H1 (cell line): Measurements from ENCODE around the gene SYT15. TPM values are rescaled to one million over a fixed set of nuclear protein-coding genes. Genes with fewer than 3 reads are reported as not detected.
"Not testable (repeated sequence)": the region's sequence is repeated elsewhere in the genome, so short reads cannot be mapped to it uniquely, and the experiment has no call there.

Experiments used
- CTCF ChIA-PET: fragments of 300-600 bp; sonication (Branson Sonifier 250); formaldehyde crosslinking; loops from one replicate; lab custom pipeline; 2021; ENCODE audit not compliant: partially characterized antibody; lab: Charles Lee
- POLR2A ChIA-PET: fragments of 300-600 bp; sonication (Branson Sonifier 250); formaldehyde crosslinking; loops from one replicate; lab custom pipeline; 2021; ENCODE audit warnings: inconsistent platforms; ENCODE audit not compliant: partially characterized antibody; lab: Charles Lee
- DNase-seq, 2 experiments: peaks; one replicate each; pipeline versions ENCODE4 v3.0.0 to v3.0.0-alpha.2; 2010 to 2022; ENCODE audit warnings: low spot score in 2 of 2, low read depth in 1 of 2, mixed read lengths in 1 of 2
- FAIRE-seq: peaks from 2 replicates; lab custom pipeline; 2011; peaks lifted over from hg19 to GRCh38; lab: Jason Lieb, UNC
- H2AFZ ChIP-seq: 2 replicates; pipeline ENCODE4 v1.8.1; 2012; ENCODE audit warnings: low read length, inconsistent platforms
- H2AK5ac ChIP-seq: 2 replicates; pipeline ENCODE4 v1.6.1; 2013; ENCODE audit warnings: low read depth, low read length
- H2BK120ac ChIP-seq: replicated peaks from 2 replicates; pipeline ENCODE3; 2013; ENCODE audit warnings: low read depth, low read length, inconsistent platforms
- H2BK12ac ChIP-seq: 2 replicates; pipeline ENCODE4 v1.6.1; 2013; ENCODE audit warnings: low read depth, low read length
- H2BK15ac ChIP-seq: 2 replicates; pipeline ENCODE4 v1.6.1; 2013; ENCODE audit warnings: low read length
- H2BK20ac ChIP-seq: 2 replicates; pipeline ENCODE4 v1.6.1; 2013; ENCODE audit warnings: low read length
- H2BK5ac ChIP-seq: 2 replicates; pipeline ENCODE4 v1.6.1; 2013; ENCODE audit warnings: low read depth, low read length
- H3K14ac ChIP-seq: 2 replicates; pipeline ENCODE4 v1.6.1; 2013; ENCODE audit warnings: inconsistent platforms; ENCODE audit not compliant: insufficient read length
- H3K18ac ChIP-seq: 2 replicates; pipeline ENCODE4 v1.6.1; 2013; ENCODE audit warnings: low read length; ENCODE audit errors: extremely low read depth
- H3K23ac ChIP-seq: 2 replicates; pipeline ENCODE4 v1.6.1; 2013; ENCODE audit warnings: inconsistent platforms; ENCODE audit not compliant: insufficient read length
- H3K23me2 ChIP-seq: 2 replicates; pipeline ENCODE4 v1.6.1; 2013; ENCODE audit warnings: low read depth, low read length
- H3K27ac ChIP-seq: 2 replicates; pipeline ENCODE4 v1.6.1; 2011; ENCODE audit warnings: low read depth, low read length, inconsistent platforms
- H3K27me3 ChIP-seq, 4 experiments: replicated peaks in 1 of 4; 1 replicate in 1 of 4; 2 replicates in 3 of 4; pipeline versions ENCODE4 v1.6.1 to v1.8.1; 2011 to 2013; ENCODE audit warnings: low read length in 3 of 4, mild to moderate bottlenecking in 3 of 4, inconsistent platforms in 2 of 4, mixed read lengths in 2 of 4, moderate library complexity in 1 of 4; ENCODE audit not compliant: control insufficient read depth in 3 of 4, insufficient read depth in 3 of 4; ENCODE audit errors: extremely low read depth in 1 of 4
- H3K36me3 ChIP-seq, 4 experiments: 2 replicates each; pipeline versions ENCODE4 v1.6.1 to v1.8.1; 2011 to 2013; ENCODE audit warnings: mild to moderate bottlenecking in 4 of 4, low read length in 3 of 4, moderate library complexity in 2 of 4, control low read depth in 1 of 4, inconsistent platforms in 1 of 4; ENCODE audit not compliant: insufficient read depth in 4 of 4, control insufficient read depth in 2 of 4
- H3K4ac ChIP-seq: replicated peaks from 2 replicates; pipeline ENCODE3; 2013; ENCODE audit warnings: low read length, low read depth, mixed read lengths, inconsistent platforms; ENCODE audit not compliant: insufficient read length
- H3K4me1 ChIP-seq, 4 experiments: replicated peaks in 1 of 4; 1 replicate in 1 of 4; 2 replicates in 3 of 4; pipeline versions ENCODE4 v1.6.1 to v1.8.1; 2011 to 2013; ENCODE audit warnings: low read length in 3 of 4, inconsistent platforms in 2 of 4, mixed read lengths in 1 of 4; ENCODE audit not compliant: insufficient read depth in 4 of 4, control insufficient read depth in 3 of 4
- H3K4me2 ChIP-seq, 2 experiments: 2 replicates each; pipeline versions ENCODE4 v1.6.1 to v1.8.1; 2011 to 2013; ENCODE audit warnings: low read depth in 2 of 2, low read length in 2 of 2, control low read depth in 1 of 2, inconsistent platforms in 1 of 2, mild to moderate bottlenecking in 1 of 2; ENCODE audit not compliant: insufficient read depth in 1 of 2
- H3K4me3 ChIP-seq, 4 experiments: fragments of 200-600, 300-600 bp in 1 of 4; sonication (generic), shearing (Covaris generic), sonication (Bioruptor Twin) in 1 of 4; 2 replicates each; pipeline versions ENCODE4 v1.5.1 to v1.8.1; 2011 to 2016; ENCODE audit warnings: low read length in 4 of 4, low read depth in 3 of 4, control low read depth in 2 of 4, inconsistent platforms in 2 of 4, mild to moderate bottlenecking in 2 of 4, mixed read lengths in 1 of 4, moderate library complexity in 1 of 4; ENCODE audit not compliant: insufficient read depth in 2 of 4; ENCODE audit errors: extremely low read depth in 1 of 4
- H3K56ac ChIP-seq: replicated peaks from 2 replicates; pipeline ENCODE3; 2013; ENCODE audit warnings: low read depth, mild to moderate bottlenecking, mixed read lengths, low read length, inconsistent platforms; ENCODE audit not compliant: insufficient read length
- H3K79me1 ChIP-seq: 2 replicates; pipeline ENCODE4 v1.6.1; 2013; ENCODE audit warnings: low read depth, low read length, control low read depth
- H3K79me2 ChIP-seq, 2 experiments: 2 replicates each; pipeline versions ENCODE4 v1.6.1 to v1.8.1; 2012 to 2013; ENCODE audit warnings: low read length in 2 of 2, mild to moderate bottlenecking in 2 of 2, inconsistent platforms in 1 of 2; ENCODE audit not compliant: insufficient read depth in 2 of 2, control insufficient read depth in 1 of 2
- H3K9ac ChIP-seq, 4 experiments: replicated peaks in 1 of 4; 1 replicate in 1 of 4; 2 replicates in 3 of 4; pipeline versions ENCODE4 v1.6.1 to v1.8.1; 2011 to 2013; ENCODE audit warnings: low read depth in 3 of 4, low read length in 3 of 4, control low read depth in 2 of 4, mild to moderate bottlenecking in 2 of 4, moderate library complexity in 2 of 4, inconsistent platforms in 1 of 4; ENCODE audit errors: extremely low read depth in 1 of 4
- H3K9me3 ChIP-seq, 2 experiments: 2 replicates each; pipeline versions ENCODE4 v1.6.1 to v1.8.1; 2012 to 2013; ENCODE audit warnings: mild to moderate bottlenecking in 2 of 2, moderate library complexity in 2 of 2, control low read depth in 1 of 2, inconsistent platforms in 1 of 2, low read depth in 1 of 2, low read length in 1 of 2, mixed read lengths in 1 of 2; ENCODE audit not compliant: insufficient read depth in 2 of 2
- H4K20me1 ChIP-seq, 2 experiments: replicated peaks in 1 of 2; 2 replicates each; pipeline versions ENCODE3 to v1.8.1; 2011 to 2013; ENCODE audit warnings: inconsistent platforms in 2 of 2, low read length in 2 of 2, mild to moderate bottlenecking in 1 of 2; ENCODE audit not compliant: insufficient read depth in 2 of 2, control insufficient read depth in 1 of 2
- H4K5ac ChIP-seq: 2 replicates; pipeline ENCODE4 v1.6.1; 2013; ENCODE audit warnings: low read length, low read depth, mixed read lengths, inconsistent platforms; ENCODE audit not compliant: insufficient read length
- H4K8ac ChIP-seq: 2 replicates; pipeline ENCODE4 v1.8.0; 2013; ENCODE audit warnings: mild to moderate bottlenecking, moderate library complexity, low read length, inconsistent platforms; ENCODE audit not compliant: insufficient read depth; ENCODE audit errors: extremely low read depth
- H4K91ac ChIP-seq: replicated peaks from 2 replicates; pipeline ENCODE3; 2013; ENCODE audit warnings: low read length, mixed read lengths, inconsistent platforms; ENCODE audit not compliant: insufficient read length
- WGBS, 2 experiments: shearing (Covaris generic) in 1 of 2; methylation state at CpG; one replicate each; pipeline versions ENCODE4 v1.1.6 to v1.1.7; 2013 to 2015; ENCODE audit warnings: low lambda C conversion rate in 2 of 2, mixed read lengths in 2 of 2, inconsistent platforms in 1 of 2, low coverage in 1 of 2, missing lambda C conversion rate in 1 of 2; ENCODE audit not compliant: insufficient replicate concordance in 2 of 2, insufficient coverage in 1 of 2, insufficient read length in 1 of 2; ENCODE audit errors: extremely low coverage in 1 of 2, missing lambda C conversion rate in 1 of 2; 5-methylcytosine and 5-hydroxymethylcytosine counted together
- polyA plus RNA-seq, 7 experiments: library from polyadenylated mRNA; depleted of rRNA in 3 of 7; stranded (reverse) in 5 of 7; unstranded in 2 of 7; fragments of >200 nt in 5 of 7; fragments of 200-250 nt in 2 of 7; gene quantifications; 1 replicate in 5 of 7; 2 replicates in 1 of 7; 4 replicates in 1 of 7; pipeline versions ENCODE4 v1.2.1 to v1.2.3, GENCODE V29; 2011 to 2013; ENCODE audit warnings: missing spikeins in 2 of 7, mixed read lengths in 2 of 7
- total RNA-seq: library from RNA; stranded (reverse); fragmentation: NEBNext Ultra II Directional; extraction: Animal tissue kit (Norgen Biotek cat#: 25700); gene quantifications from 2 replicates; pipeline ENCODE4 v1.2.1, GENCODE V29; 2021

Gene SYT15
- total and polyA plus RNA-seq, 2 of the 8 experiments (the other 6 are each of a cell fraction or from before 2014, with no cell fraction given): 0.39 to 0.61 TPM

DNA sequence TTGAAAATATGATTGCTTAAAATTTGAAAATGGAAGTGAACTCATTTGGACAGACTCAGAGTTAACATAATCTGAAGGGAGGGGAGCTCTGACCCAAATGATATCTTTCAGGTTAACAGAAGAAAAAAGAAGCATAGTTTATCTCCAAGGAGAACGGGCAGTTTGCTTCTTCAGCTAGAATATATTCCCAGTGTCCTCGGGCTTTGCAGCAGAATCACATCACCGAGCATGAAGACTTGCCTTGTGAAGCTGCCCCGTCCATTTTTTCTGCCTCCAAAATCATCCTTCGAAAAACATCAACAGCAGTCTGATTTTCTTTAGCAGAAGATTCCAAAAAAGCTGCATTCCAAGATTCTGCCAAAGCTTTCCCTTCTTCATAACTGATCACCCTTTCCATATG lies 55.8 kb downstream of the SYT15 start:
- H4K8ac ChIP-seq, H3K23ac ChIP-seq, H2BK5ac ChIP-seq, POLR2A ChIA-PET, H3K9ac ChIP-seq, H4K91ac ChIP-seq, FAIRE-seq, H3K4ac ChIP-seq, H2BK20ac ChIP-seq, DNase-seq, H3K79me1 ChIP-seq, H3K18ac ChIP-seq, H2BK120ac ChIP-seq, H3K4me1 ChIP-seq, H3K27ac ChIP-seq, H3K4me3 ChIP-seq, H3K9me3 ChIP-seq, H2BK12ac ChIP-seq, H3K23me2 ChIP-seq, CTCF ChIA-PET, H2BK15ac ChIP-seq, H3K79me2 ChIP-seq, H3K56ac ChIP-seq, H4K5ac ChIP-seq, H2AK5ac ChIP-seq, H4K20me1 ChIP-seq, H3K14ac ChIP-seq, H3K36me3 ChIP-seq, H2AFZ ChIP-seq, H3K4me2 ChIP-seq, H3K27me3 ChIP-seq: not testable (repeated sequence)
- 75% methylated on average over 4 of the region's 5 CpGs; no CpG with 5 or more reads in 1 of the 2 experiments for WGBS, 2 experiments

DNA sequence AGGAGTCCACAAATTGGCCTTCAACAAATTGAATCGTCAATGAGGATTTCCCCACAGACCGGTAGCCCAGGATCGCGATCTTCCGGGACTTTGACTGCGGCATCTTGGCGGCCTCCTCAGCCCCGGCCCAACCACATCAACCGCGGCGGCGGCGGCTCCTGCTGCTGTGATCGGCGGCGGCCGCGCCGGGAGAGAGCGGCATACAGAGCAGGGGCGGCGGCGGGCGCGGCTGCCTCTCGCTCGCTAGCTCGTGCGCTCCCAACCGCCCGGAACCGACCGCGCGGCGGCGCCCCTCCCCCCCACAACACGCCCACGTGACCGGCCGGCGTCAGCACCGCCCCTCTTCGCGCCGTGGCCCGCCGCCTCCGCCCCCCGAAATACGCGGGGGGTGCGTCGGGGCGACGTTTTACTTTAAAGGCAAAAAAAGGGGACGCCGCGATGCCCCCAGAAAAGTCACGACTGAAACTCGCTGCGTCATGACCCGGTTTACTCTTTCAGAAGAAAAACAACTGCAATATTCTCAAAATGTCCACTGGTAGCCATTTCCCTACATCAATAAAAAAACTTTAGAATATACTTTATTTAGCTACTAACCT lies 56.5 kb downstream of the SYT15 start:
- peak overlapping the region in 2 of 4 experiments; percentile 22 to 39; a peak in 2 of 8 replicates for H3K4me3 ChIP-seq
- H3K4ac ChIP-seq, H2BK5ac ChIP-seq, H3K56ac ChIP-seq, H4K91ac ChIP-seq, H2BK12ac ChIP-seq, H2BK120ac ChIP-seq, CTCF ChIA-PET, H4K8ac ChIP-seq, DNase-seq, H4K5ac ChIP-seq, H3K4me1 ChIP-seq, H3K9me3 ChIP-seq, FAIRE-seq, H3K23me2 ChIP-seq, H3K27ac ChIP-seq, H3K4me2 ChIP-seq, H2BK20ac ChIP-seq, H3K36me3 ChIP-seq, H3K14ac ChIP-seq, POLR2A ChIA-PET, H4K20me1 ChIP-seq, H3K9ac ChIP-seq, H3K79me2 ChIP-seq, H2BK15ac ChIP-seq, H2AK5ac ChIP-seq, H3K18ac ChIP-seq, H3K27me3 ChIP-seq, H3K23ac ChIP-seq, H3K79me1 ChIP-seq, H2AFZ ChIP-seq: not testable (repeated sequence)
- no CpG with 5 or more reads among the region's 63 CpGs for WGBS, 2 experiments
